Peyer's patch (tissue), 4 donors: ENCODE data around the gene DCAF6. TPM values are rescaled to one million over a fixed set of nuclear protein-coding genes. Genes with fewer than 3 reads are reported as not detected.

Experiments used
- DNase-seq, 3 donors: peaks; one replicate each; pipeline ENCODE4 v3.0.0-alpha.2; 2017 to 2019
- H3K27ac ChIP-seq, 4 donors: fragments of 200-600 bp; sonication (generic); one replicate each; pipeline ENCODE4 v1.5.1; 2016 to 2019
- H3K27me3 ChIP-seq, 2 donors: fragments of 200-600 bp; sonication (generic); one replicate each; pipeline ENCODE4 v1.5.1; 2019
- H3K36me3 ChIP-seq, 3 donors: fragments of 200-600 bp; sonication (generic); one replicate each; pipeline ENCODE4 v1.5.1; 2016 to 2019
- H3K4me1 ChIP-seq, 4 donors: fragments of 200-600 bp; sonication (generic); one replicate each; pipeline ENCODE4 v1.5.1; 2016 to 2019
- H3K4me3 ChIP-seq, 4 donors: fragments of 200-600 bp; sonication (generic); 1 replicate in 3 of 4; 2 replicates in 1 of 4; pipeline ENCODE4 v1.5.1; 2016 to 2019; ENCODE audit warnings: mild to moderate bottlenecking in 1 of 4
- H3K9me3 ChIP-seq, 4 donors: fragments of 200-600 bp; sonication (generic); one replicate each; pipeline ENCODE4 v1.5.1; 2016 to 2019; ENCODE audit warnings: mild to moderate bottlenecking in 1 of 4
- POLR2A ChIP-seq, 2 donors: fragments of 450-650 bp; IDR thresholded peaks; one replicate each; pipeline ENCODE4 v1.5.1; 2017; ENCODE audit warnings: antibody characterized with exemption in 2 of 2, mild to moderate bottlenecking in 2 of 2, moderate library complexity in 2 of 2
- total RNA-seq, 4 donors: library from RNA; depleted of rRNA; stranded (reverse); fragments of >200 nt; gene quantifications; one replicate each; pipeline ENCODE4 v1.1.0, GENCODE V29; 2016
- TF ChIP-seq, protein P1 (sequence below), 6 experiments: fragments of 450-650 bp in 4 of 6; fragments of 200-600 bp in 2 of 6; sonication (generic) in 1 of 6; IDR thresholded peaks; one replicate each; pipeline ENCODE4 v1.5.1; 2017 to 2019; ENCODE audit warnings: antibody characterized with exemption in 6 of 6, mild to moderate bottlenecking in 3 of 6, moderate library complexity in 1 of 6

DCAF6 gene
- total RNA-seq, 4 donors from 2014 or later = 106 to 139 (median 114) TPM

DNA sequence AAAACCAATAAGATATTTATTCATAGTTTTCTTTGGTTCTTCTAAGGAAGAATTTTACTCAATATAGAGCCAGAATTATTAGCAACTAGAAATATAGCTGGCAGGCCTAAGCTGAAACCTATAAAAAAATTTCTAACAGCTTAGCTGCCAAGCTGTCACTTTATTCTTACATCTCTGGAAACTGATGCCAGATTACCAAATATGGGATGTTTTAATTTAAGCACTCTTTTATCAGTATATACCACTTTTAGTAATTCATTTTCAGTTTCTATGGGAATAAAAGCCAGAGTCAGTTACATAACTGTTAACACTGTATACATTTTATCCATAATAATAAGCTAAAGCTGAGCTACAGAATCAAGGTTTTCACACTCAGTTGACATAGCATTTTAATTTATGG lies 69.0 kb downstream of the DCAF6 start:
- no peaks in the 10 kb centered on the region for H3K4me1 ChIP-seq
- no peak overlapping the region for H3K4me3 ChIP-seq
- no peaks in the 10 kb centered on the region for H3K27me3 ChIP-seq
- TF ChIP-seq POLR2A (IDR thresholded peaks at IDR 0.05) = no peak
- TF ChIP-seq, protein P1, sequence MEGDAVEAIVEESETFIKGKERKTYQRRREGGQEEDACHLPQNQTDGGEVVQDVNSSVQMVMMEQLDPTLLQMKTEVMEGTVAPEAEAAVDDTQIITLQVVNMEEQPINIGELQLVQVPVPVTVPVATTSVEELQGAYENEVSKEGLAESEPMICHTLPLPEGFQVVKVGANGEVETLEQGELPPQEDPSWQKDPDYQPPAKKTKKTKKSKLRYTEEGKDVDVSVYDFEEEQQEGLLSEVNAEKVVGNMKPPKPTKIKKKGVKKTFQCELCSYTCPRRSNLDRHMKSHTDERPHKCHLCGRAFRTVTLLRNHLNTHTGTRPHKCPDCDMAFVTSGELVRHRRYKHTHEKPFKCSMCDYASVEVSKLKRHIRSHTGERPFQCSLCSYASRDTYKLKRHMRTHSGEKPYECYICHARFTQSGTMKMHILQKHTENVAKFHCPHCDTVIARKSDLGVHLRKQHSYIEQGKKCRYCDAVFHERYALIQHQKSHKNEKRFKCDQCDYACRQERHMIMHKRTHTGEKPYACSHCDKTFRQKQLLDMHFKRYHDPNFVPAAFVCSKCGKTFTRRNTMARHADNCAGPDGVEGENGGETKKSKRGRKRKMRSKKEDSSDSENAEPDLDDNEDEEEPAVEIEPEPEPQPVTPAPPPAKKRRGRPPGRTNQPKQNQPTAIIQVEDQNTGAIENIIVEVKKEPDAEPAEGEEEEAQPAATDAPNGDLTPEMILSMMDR (IDR thresholded peaks at IDR 0.05) = no peak
- H3K9me3 ChIP-seq = no peaks in the 10 kb centered on the region
- H3K27ac ChIP-seq = no peak overlapping the region
- no peak for DNase-seq
- H3K36me3 ChIP-seq = peaks cover 0 to 24% (median 0%) of the 10 kb centered on the region in 3 donors

DNA sequence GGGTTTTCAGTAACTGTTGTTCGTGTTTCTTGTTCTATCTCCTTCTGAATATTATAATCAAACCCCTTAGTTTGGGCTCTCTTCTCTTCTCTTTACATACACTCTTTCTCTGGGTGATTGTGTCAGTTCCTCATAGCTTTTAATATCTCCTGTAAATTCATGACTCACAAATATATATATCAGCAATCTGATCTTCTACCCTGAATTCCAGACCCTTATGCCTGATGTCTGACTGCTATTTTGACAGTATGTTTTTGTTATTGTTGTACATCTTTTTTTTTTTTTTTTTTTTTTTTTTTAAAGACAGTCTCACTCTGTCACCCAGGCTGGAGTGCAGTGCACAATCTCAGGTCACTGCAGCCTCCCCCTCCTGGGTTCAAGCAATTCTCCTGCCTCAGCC lies 71.2 kb downstream of the DCAF6 start:
- H3K36me3 ChIP-seq = peaks cover 0 to 19% (median 0%) of the 10 kb centered on the region in 3 donors
- H3K27ac ChIP-seq = no peak overlapping the region
- TF ChIP-seq POLR2A (IDR thresholded peaks at IDR 0.05) = no peak
- TF ChIP-seq, protein P1 (IDR thresholded peaks at IDR 0.05) = no peak

DNA sequence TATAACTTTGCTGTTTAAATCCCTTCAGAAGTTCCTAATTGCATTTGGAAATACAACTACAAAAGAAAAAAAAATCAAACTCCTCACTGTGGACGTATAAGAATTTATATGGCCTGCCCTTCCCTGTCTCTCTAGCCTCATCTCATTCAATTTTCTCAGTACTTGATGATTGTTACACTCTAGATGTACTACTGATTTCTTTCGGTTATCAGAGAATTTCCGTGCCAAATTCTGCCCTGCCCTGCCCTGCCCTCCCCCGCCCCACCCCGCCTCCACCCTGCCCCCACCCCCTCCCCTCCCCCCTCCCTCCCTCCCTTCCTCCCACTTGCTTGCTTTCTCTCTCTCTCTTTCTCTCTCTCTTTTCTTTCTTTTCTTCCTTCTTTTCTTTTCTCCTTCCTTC lies 72.1 kb downstream of the DCAF6 start:
- H3K27me3 ChIP-seq = no peaks in the 10 kb centered on the region
- no peak overlapping the region for H3K4me3 ChIP-seq
- H3K9me3 ChIP-seq = no peaks in the 10 kb centered on the region
- DNase-seq = no peak
- H3K27ac ChIP-seq = no peak overlapping the region
- H3K36me3 ChIP-seq = peaks cover 0 to 19% (median 0%) of the 10 kb centered on the region in 3 donors
- H3K4me1 ChIP-seq = no peaks in the 10 kb centered on the region
- no peak for TF ChIP-seq POLR2A (IDR thresholded peaks at IDR 0.05)
- TF ChIP-seq, protein P1 (IDR thresholded peaks at IDR 0.05) = no peak

More for the DNA sequence above, 71.2 kb downstream of the DCAF6 start:
- Histone ChIP-seq H3K4me1 (no peaks in the 10 kb centered on the region), H3K4me3 (no peak overlapping the region), H3K9me3 (no peaks in the 10 kb centered on the region), H3K27me3 (no peaks in the 10 kb centered on the region)
- DNase-seq = no peak

DNA sequence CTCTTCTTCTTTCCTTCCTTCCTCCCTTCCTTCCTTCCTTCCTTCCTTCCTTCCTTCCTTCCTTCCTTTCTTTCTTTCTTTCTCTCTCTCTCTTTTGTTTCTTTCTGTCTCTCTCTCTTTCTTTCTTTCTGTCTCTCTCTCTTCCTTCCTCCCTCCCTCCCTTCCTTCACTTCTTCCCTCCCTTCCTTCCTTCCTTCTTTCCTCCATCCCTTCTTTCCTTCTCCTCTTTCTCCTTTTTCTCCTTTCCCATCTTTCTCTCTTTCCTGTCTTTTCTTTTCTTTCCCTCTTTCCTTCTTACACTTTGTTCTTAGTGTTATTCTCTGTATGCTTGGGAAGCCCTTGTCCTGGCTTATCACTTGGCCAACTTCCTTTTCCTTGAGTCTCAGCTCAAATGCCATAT lies 72.8 kb downstream of the DCAF6 start:
- peaks cover 0 to 12% (median 0%) of the 10 kb centered on the region in 3 donors for H3K36me3 ChIP-seq
- no peaks in the 10 kb centered on the region for H3K27me3 ChIP-seq
- DNase-seq = no peak
- no peak for TF ChIP-seq POLR2A (IDR thresholded peaks at IDR 0.05)
- TF ChIP-seq, protein P1 (IDR thresholded peaks at IDR 0.05) = no peak
- no peak overlapping the region for H3K27ac ChIP-seq
- H3K4me1 ChIP-seq = no peaks in the 10 kb centered on the region
- H3K9me3 ChIP-seq = no peaks in the 10 kb centered on the region
- H3K4me3 ChIP-seq = no peak overlapping the region

DNA sequence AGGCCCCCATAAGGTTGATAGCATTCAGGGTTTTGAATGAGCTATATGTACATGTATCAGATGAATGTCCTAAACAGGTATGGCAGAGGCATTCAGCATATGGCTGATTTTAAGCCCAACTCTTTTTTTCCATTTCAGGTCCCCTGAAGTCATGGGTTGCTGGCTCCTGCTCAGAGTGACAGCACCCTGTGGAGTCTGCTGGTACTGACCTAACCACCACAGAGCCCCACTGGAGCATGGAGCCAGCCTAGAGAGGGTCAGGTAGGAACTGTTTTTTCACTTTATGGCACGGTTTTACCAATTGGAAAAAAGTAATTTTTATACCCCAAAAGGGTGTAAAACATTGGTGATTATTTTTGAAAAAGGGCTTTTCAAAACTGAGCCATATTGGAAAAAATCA lies 82.9 kb downstream of the DCAF6 start:
- H3K4me3 ChIP-seq = no peak overlapping the region
- peaks cover 0 to 46% (median 0%) of the 10 kb centered on the region in 3 donors for H3K36me3 ChIP-seq
- no peak for DNase-seq
- no peak for TF ChIP-seq POLR2A (IDR thresholded peaks at IDR 0.05)
- TF ChIP-seq, protein P1 (IDR thresholded peaks at IDR 0.05) = no peak
- H3K27me3 ChIP-seq = no peaks in the 10 kb centered on the region
- H3K4me1 ChIP-seq = no peaks in the 10 kb centered on the region
- no peak overlapping the region for H3K27ac ChIP-seq
- no peaks in the 10 kb centered on the region for H3K9me3 ChIP-seq

DNA sequence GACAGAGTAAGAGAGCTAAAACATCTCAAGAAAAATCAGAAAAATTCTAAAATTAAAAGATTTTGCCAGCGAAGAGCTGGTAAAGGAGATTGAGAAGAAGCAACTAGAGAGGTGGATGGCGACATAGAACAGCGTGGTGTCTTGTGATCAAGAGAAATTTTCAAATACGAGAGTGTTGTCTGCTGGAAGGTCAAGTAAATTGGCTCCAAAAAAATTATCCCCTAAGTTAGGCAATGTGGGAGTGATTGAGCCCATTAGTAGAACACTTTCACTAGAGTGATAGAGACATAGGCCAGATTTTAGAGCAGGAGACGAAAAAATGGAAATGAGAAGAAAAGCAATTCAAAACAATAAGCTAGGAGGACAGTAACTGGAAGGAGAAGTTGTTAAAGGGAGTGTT lies 94.7 kb downstream of the DCAF6 start:
- TF ChIP-seq, protein P1 (IDR thresholded peaks at IDR 0.05) = no peak
- no peak for TF ChIP-seq POLR2A (IDR thresholded peaks at IDR 0.05)
- Histone ChIP-seq H3K27ac (no peak overlapping the region), H3K4me1 (no peaks in the 10 kb centered on the region), H3K4me3 (no peak overlapping the region), H3K9me3 (no peaks in the 10 kb centered on the region), H3K27me3 (no peaks in the 10 kb centered on the region), H3K36me3 (peaks cover 0 to 4% (median 0%) of the 10 kb centered on the region in 3 donors)
- no peak for DNase-seq
